Mesenchymal stem cell (in vitro differentiated cells and primary cell): ENCODE results near the gene ZNF512B.

ENCODE experiments used
- DNase-seq: peaks from one replicate; pipeline ENCODE4 v3.0.0-alpha.2; 2013
- H2AFZ ChIP-seq: one replicate; pipeline ENCODE4 v1.6.1; 2013; ENCODE audit warnings: low read depth, mild to moderate bottlenecking, control low read depth, inconsistent platforms, low read length, moderate library complexity
- H2AK5ac ChIP-seq: 2 replicates; pipeline ENCODE4 v1.6.1; 2013; ENCODE audit warnings: low read length, moderate library complexity, mild to moderate bottlenecking, inconsistent platforms; ENCODE audit not compliant: severe bottlenecking
- H2BK120ac ChIP-seq: one replicate; pipeline ENCODE4 v1.6.1; 2013; ENCODE audit warnings: low read depth, mild to moderate bottlenecking, inconsistent platforms, low read length, moderate library complexity
- H2BK12ac ChIP-seq, 2 experiments: one replicate each; pipeline ENCODE4 v1.6.1; 2013; ENCODE audit warnings: inconsistent platforms in 2 of 2, low read length in 2 of 2, mild to moderate bottlenecking in 2 of 2, moderate library complexity in 2 of 2, control low read depth in 1 of 2
- H2BK15ac ChIP-seq: one replicate; pipeline ENCODE4 v1.6.1; 2013; ENCODE audit warnings: mild to moderate bottlenecking, low read depth, inconsistent platforms; ENCODE audit not compliant: poor library complexity, severe bottlenecking
- H2BK5ac ChIP-seq: 2 replicates; pipeline ENCODE4 v1.6.1; 2013; ENCODE audit warnings: low read depth, mild to moderate bottlenecking, low read length, control low read depth, inconsistent platforms; ENCODE audit not compliant: poor library complexity, severe bottlenecking
- H3K14ac ChIP-seq, 2 experiments: one replicate each; pipeline ENCODE4 v1.6.1; 2013; ENCODE audit warnings: inconsistent platforms in 2 of 2, low read length in 2 of 2, control low read depth in 1 of 2, mild to moderate bottlenecking in 1 of 2, moderate library complexity in 1 of 2
- H3K18ac ChIP-seq, 2 experiments: one replicate each; pipeline ENCODE4 v1.6.1; 2013; ENCODE audit warnings: inconsistent platforms in 2 of 2, low read length in 2 of 2, control low read depth in 1 of 2, low read depth in 1 of 2, mild to moderate bottlenecking in 1 of 2
- H3K23ac ChIP-seq, 2 experiments: one replicate each; pipeline ENCODE4 v1.6.1; 2013; ENCODE audit warnings: inconsistent platforms in 2 of 2, low read length in 2 of 2, mild to moderate bottlenecking in 2 of 2, moderate library complexity in 2 of 2, control low read depth in 1 of 2
- H3K27ac ChIP-seq: 2 replicates; pipeline ENCODE4 v1.5.1; 2013; ENCODE audit warnings: mild to moderate bottlenecking, moderate library complexity, low read length, control low read depth, inconsistent platforms; ENCODE audit not compliant: poor library complexity, severe bottlenecking
- H3K27me3 ChIP-seq, 2 experiments: 2 replicates each; pipeline versions ENCODE4 v1.6.1 to v1.7.0; 2013; ENCODE audit warnings: low read length in 2 of 2, mild to moderate bottlenecking in 2 of 2, moderate library complexity in 2 of 2, control low read depth in 1 of 2, inconsistent platforms in 1 of 2; ENCODE audit not compliant: control insufficient read depth in 1 of 2, insufficient read depth in 1 of 2
- H3K36me3 ChIP-seq, 2 experiments: 2 replicates each; pipeline versions ENCODE4 v1.6.1 to v1.7.0; 2013; ENCODE audit warnings: low read length in 2 of 2, control low read depth in 1 of 2, inconsistent platforms in 1 of 2, low read depth in 1 of 2, mild to moderate bottlenecking in 1 of 2; ENCODE audit not compliant: insufficient read depth in 2 of 2, control insufficient read depth in 1 of 2
- H3K4ac ChIP-seq, 2 experiments: one replicate each; pipeline ENCODE4 v1.6.1; 2013; ENCODE audit warnings: inconsistent platforms in 2 of 2, low read length in 2 of 2, mild to moderate bottlenecking in 2 of 2, moderate library complexity in 2 of 2, control low read depth in 1 of 2, low read depth in 1 of 2
- H3K4me1 ChIP-seq: 2 replicates; pipeline ENCODE4 v1.6.1; 2013; ENCODE audit warnings: low read depth, low read length, control low read depth; ENCODE audit not compliant: control insufficient read depth, insufficient read depth
- H3K4me2 ChIP-seq: 2 replicates; pipeline ENCODE4 v1.6.1; 2013; ENCODE audit warnings: low read length, mild to moderate bottlenecking, inconsistent platforms; ENCODE audit not compliant: poor library complexity, severe bottlenecking
- H3K4me3 ChIP-seq, 2 experiments: 2 replicates each; pipeline versions ENCODE4 v1.5.1 to v1.7.0; 2013; ENCODE audit warnings: low read length in 2 of 2, mild to moderate bottlenecking in 2 of 2, control low read depth in 1 of 2, low read depth in 1 of 2; ENCODE audit not compliant: insufficient read depth in 1 of 2
- H3K79me1 ChIP-seq: replicated peaks from 2 replicates; pipeline ENCODE4 v1.6.1; 2013; ENCODE audit warnings: mild to moderate bottlenecking, control low read depth, low read length, inconsistent platforms; ENCODE audit not compliant: poor library complexity, severe bottlenecking
- H3K9ac ChIP-seq: 2 replicates; pipeline ENCODE4 v1.7.0; 2013; ENCODE audit warnings: mild to moderate bottlenecking, low read length, moderate library complexity
- H3K9me3 ChIP-seq: 2 replicates; pipeline ENCODE4 v1.7.0; 2013; ENCODE audit warnings: mild to moderate bottlenecking, low read length; ENCODE audit not compliant: control insufficient read depth
- H4K8ac ChIP-seq: one replicate; pipeline ENCODE4 v1.6.1; 2013; ENCODE audit warnings: inconsistent platforms, mild to moderate bottlenecking, low read length, moderate library complexity
- H4K91ac ChIP-seq: one replicate; pipeline ENCODE4 v1.6.1; 2013; ENCODE audit warnings: mild to moderate bottlenecking, low read length, inconsistent platforms
- WGBS: methylation state at CpG from one replicate; pipeline ENCODE4 v1.1.7; 2013; ENCODE audit warnings: mixed read lengths; 5-methylcytosine and 5-hydroxymethylcytosine counted together

The ZNF512B gene

GRCh38 chr20:63957690-63958441 lies 11.9 kb downstream of the ZNF512B start:
- peaks cover 20% of the 10 kb centered on the region for H3K79me1 ChIP-seq
- no peak overlapping the region for H2AFZ ChIP-seq
- no peak overlapping the region for H4K91ac ChIP-seq
- peaks cover 37% of the 10 kb centered on the region for H3K4me1 ChIP-seq
- no peaks in the 10 kb centered on the region for H3K9me3 ChIP-seq
- no peak overlapping the region for H3K27ac ChIP-seq
- no peak overlapping the region for H2BK120ac ChIP-seq
- DNase-seq, result no peak
- H3K4ac ChIP-seq, result no peak overlapping the region
- no peak overlapping the region for H2BK12ac ChIP-seq
- no peak overlapping the region for H3K14ac ChIP-seq
- H3K4me2 ChIP-seq, result no peak overlapping the region
- no peak overlapping the region for H2AK5ac ChIP-seq
- H3K36me3 ChIP-seq, result peaks cover 35 to 63% of the 10 kb centered on the region in 2 experiments
- WGBS, result 43% methylated on average over 10 of the region's 13 CpGs
- H4K8ac ChIP-seq, result peak overlapping the region; percentile 40
- no peaks in the 10 kb centered on the region for H3K27me3 ChIP-seq
- no peak overlapping the region for H3K23ac ChIP-seq
- peak overlapping the region in 1 of 2 experiments; percentile 82 for H3K4me3 ChIP-seq
- peak overlapping the region; percentile 89 for H3K9ac ChIP-seq
- H2BK15ac ChIP-seq, result no peak overlapping the region
- no peak overlapping the region for H2BK5ac ChIP-seq
- H3K18ac ChIP-seq, result no peak overlapping the region

GRCh38 chr20:63957004-63957689 lies 12.6 kb downstream of the ZNF512B start:
- H3K27ac ChIP-seq, result peak overlapping the region; percentile 64
- no peak overlapping the region for H2BK120ac ChIP-seq
- H2AFZ ChIP-seq, result peak overlapping the region; percentile 77
- H4K8ac ChIP-seq, result peak overlapping the region; percentile 40
- peak overlapping the region in 1 of 2 experiments; percentile 73 for H3K18ac ChIP-seq
- H3K9ac ChIP-seq, result peak overlapping the region; percentile 89
- 10% methylated on average over 27 of the region's 28 CpGs for WGBS
- no peak overlapping the region for H3K14ac ChIP-seq
- H2BK12ac ChIP-seq, result peak overlapping the region in 1 of 2 experiments; percentile 32
- H4K91ac ChIP-seq, result no peak overlapping the region
- H2BK15ac ChIP-seq, result no peak overlapping the region
- H2BK5ac ChIP-seq, result no peak overlapping the region
- no peak overlapping the region for H2AK5ac ChIP-seq
- peak overlapping the region; percentile 93 for H3K4me2 ChIP-seq
- peaks cover 23% of the 10 kb centered on the region for H3K79me1 ChIP-seq
- H3K9me3 ChIP-seq, result no peaks in the 10 kb centered on the region
- DNase-seq, result peak; percentile 71
- H3K27me3 ChIP-seq, result no peaks in the 10 kb centered on the region
- peak overlapping the region in 1 of 2 experiments; percentile 89 for H3K4ac ChIP-seq
- peaks cover 43% of the 10 kb centered on the region for H3K4me1 ChIP-seq
- no peak overlapping the region for H3K23ac ChIP-seq
- peaks cover 32 to 62% of the 10 kb centered on the region in 2 experiments for H3K36me3 ChIP-seq
- peak overlapping the region; percentile 54 to 82 for H3K4me3 ChIP-seq

- peaks cover 26 to 62% of the 10 kb centered on the region in 2 experiments for H3K36me3 ChIP-seq
- no peak overlapping the region for H2BK15ac ChIP-seq
- H3K18ac ChIP-seq, result no peak overlapping the region
- H3K9ac ChIP-seq, result peak overlapping the region; percentile 89
- H3K27me3 ChIP-seq, result no peaks in the 10 kb centered on the region
- H3K4me2 ChIP-seq, result peak overlapping the region; percentile 93
- H4K8ac ChIP-seq, result no peak overlapping the region
- H3K4ac ChIP-seq, result no peak overlapping the region
- DNase-seq, result no peak
- no peak overlapping the region for H3K23ac ChIP-seq
- under 1% methylated on average over 10 of the region's 15 CpGs for WGBS
- H3K14ac ChIP-seq, result no peak overlapping the region
- no peak overlapping the region for H2BK120ac ChIP-seq
- peak overlapping the region; percentile 11 for H3K27ac ChIP-seq
- H4K91ac ChIP-seq, result no peak overlapping the region
- H2BK12ac ChIP-seq, result no peak overlapping the region
- peak overlapping the region; percentile 54 to 82 for H3K4me3 ChIP-seq
- H3K79me1 ChIP-seq, result peaks cover 25% of the 10 kb centered on the region
- H2AK5ac ChIP-seq, result no peak overlapping the region
- H3K9me3 ChIP-seq, result no peaks in the 10 kb centered on the region
- H3K4me1 ChIP-seq, result peaks cover 48% of the 10 kb centered on the region
- H2AFZ ChIP-seq, result no peak overlapping the region
- H2BK5ac ChIP-seq, result no peak overlapping the region
Observed at GRCh38 chr20:63956664-63957003, 13.1 kb downstream of the ZNF512B start.
